Measurements from ENCODE around the gene IQCH. TPM values are rescaled to one million over a fixed set of nuclear protein-coding genes. Genes with fewer than 3 reads are reported as not detected.

IQCH gene
- total and polyA plus RNA-seq, 9 of the 15 experiments (the other 6 are each of a cell fraction or from before 2014, with no cell fraction given), result 1.8 to 3.9 (median 2.7) TPM

GRCh38 chr15:67370206-67370954, 115.8 kb downstream of the IQCH start (continued):
- TF ChIP-seq ZNF609 (CRISPR knock-in tag; IDR thresholded peaks at IDR 0.05; ENCODE audit: borderline replicate concordance) (no peak), ZNF766 (CRISPR knock-in tag; conservative IDR thresholded peaks at IDR 0.05) (no peak), CBFA2T3 (IDR thresholded peaks at IDR 0.05) (peak; percentile 69), EP400 (IDR thresholded peaks at IDR 0.05) (peak; percentile 48), MEIS2 (IDR thresholded peaks at IDR 0.05; ENCODE audit: partially characterized antibody) (peak; percentile 69), ATF3 (IDR thresholded peaks at IDR 0.05) (no peak), ATF3 (CRISPR knock-in tag; conservative IDR thresholded peaks at IDR 0.05) (no peak), DLX4 (CRISPR knock-in tag; IDR thresholded peaks at IDR 0.05) (no peak), ZNF75A (CRISPR knock-in tag; IDR thresholded peaks at IDR 0.05) (no peak), EHMT2 (IDR thresholded peaks at IDR 0.05) (no peak), MTA3 (IDR thresholded peaks at IDR 0.05; ENCODE audit: borderline replicate concordance) (0 out of 2 replicates have a peak, but pooled peaks have one; percentile 25), SRSF1 (IDR thresholded peaks at IDR 0.05; ENCODE audit: low read depth, low read length) (no peak), TRIM25 (IDR thresholded peaks at IDR 0.05; ENCODE audit: borderline replicate concordance) (no peak), CCAR2 (IDR thresholded peaks at IDR 0.05; ENCODE audit: low read depth, low read length) (no peak), SMARCA4 (IDR thresholded peaks at IDR 0.05) (peak; percentile 25; the same call in 1 of the 2 replicates), ZNF583 (CRISPR knock-in tag; IDR thresholded peaks at IDR 0.05) (no peak), SETDB1 (IDR thresholded peaks at IDR 0.05; ENCODE audit: low read length) (no peak), U2AF2 (optimal IDR thresholded peaks at IDR 0.05; ENCODE audit: low read depth, low read length) (no peak), TCFL5 (CRISPR knock-in tag; conservative IDR thresholded peaks at IDR 0.05) (no peak), CBFB (CRISPR knock-in tag; IDR thresholded peaks at IDR 0.05) (no peak), NEUROD1 (IDR thresholded peaks at IDR 0.05; ENCODE audit: borderline replicate concordance, low read depth, low read length, partially characterized antibody) (no peak), POLR2A (conservative IDR thresholded peaks at IDR 0.05) (no peak), EZH2 (IDR thresholded peaks at IDR 0.05; ENCODE audit: borderline replicate concordance, low read depth, low read length) (no peak)

Measured in K562 (cell line).